GF-D8 (cell line): Measurements from ENCODE around the gene PCBP4.
A peak's percentile ranks its signal among the peaks of the same experiment; 100 is the strongest.
"Not testable (repeated sequence)": the region's sequence is repeated elsewhere in the genome, so short reads cannot be mapped to it uniquely, and the experiment has no call there.

Experiments used
- DNase-seq: peaks from one replicate; lab custom pipeline; 2025; lab: John Stamatoyannopoulos, UW

The PCBP4 gene

DNA sequence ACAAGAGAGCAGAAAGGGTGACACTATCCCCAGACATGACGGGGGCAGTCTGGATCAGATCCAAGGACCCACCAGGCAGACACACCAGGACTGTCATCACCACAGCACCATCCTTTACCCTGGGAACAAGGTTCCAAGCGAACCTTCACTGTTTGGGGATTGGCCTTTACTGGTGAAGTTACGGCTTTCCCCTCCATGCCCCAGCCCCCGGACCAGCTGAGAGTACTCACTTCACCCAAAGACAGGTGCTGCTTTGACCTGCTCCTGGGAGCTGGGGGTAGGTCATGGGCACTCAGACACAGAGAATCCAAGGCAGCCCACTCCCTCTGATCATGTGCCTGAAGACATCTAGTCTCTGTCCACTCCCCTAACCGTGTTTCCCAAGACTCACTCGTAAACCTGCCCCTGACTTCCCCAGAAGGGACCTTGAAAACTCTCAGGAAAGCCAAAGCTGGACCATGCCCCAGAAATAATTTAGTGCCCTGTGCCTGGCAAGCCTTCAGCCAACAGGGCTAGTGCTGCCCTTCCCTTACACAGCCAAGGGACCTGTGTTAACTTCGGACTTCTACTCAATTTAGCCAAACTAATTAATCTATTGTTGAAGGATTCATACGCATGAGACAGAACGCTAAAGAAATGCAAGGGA, 28.4 kb downstream of the PCBP4 start:
- no peak for DNase-seq

DNA sequence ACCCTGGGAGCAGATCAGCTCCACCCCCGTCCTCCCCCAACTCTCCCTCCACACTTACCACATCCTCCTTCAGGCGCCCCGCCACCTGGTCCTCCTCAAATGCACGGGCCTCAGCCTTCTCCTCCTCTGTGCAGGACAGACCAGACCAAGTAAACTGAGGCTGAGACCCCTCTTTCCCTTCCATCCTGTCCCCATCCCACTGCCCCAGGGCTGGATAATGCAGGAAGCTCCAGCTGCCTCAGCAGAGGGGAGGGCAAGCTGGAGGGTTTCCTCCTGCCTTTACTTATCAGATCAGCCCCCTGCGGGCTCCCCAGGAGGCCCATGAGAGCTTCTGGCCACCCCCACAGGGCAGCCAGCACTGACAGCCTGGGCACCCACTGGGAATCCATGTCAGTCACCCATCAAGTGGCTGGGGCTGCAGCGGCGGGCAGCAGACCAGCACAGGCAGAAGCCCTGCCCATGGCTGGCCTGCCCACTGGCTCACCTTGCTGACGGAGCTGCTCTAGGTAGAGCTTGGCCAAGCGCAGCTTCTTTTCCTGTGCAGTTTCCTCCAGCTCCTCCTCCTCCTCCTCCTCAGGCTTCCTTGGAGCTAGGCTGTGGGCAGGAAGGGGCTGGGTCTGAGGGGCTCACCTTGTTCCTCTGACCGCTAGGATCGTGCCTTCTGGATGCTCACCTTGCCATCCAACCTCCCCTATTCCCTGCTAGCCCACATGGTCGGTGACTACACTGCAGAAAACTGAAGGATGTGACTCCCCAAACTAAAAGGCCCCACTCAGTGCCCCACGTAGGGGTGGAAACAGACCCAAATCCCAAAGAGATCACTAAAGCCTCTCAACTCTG, 29.4 kb downstream of the PCBP4 start:
- no peak for DNase-seq

DNA sequence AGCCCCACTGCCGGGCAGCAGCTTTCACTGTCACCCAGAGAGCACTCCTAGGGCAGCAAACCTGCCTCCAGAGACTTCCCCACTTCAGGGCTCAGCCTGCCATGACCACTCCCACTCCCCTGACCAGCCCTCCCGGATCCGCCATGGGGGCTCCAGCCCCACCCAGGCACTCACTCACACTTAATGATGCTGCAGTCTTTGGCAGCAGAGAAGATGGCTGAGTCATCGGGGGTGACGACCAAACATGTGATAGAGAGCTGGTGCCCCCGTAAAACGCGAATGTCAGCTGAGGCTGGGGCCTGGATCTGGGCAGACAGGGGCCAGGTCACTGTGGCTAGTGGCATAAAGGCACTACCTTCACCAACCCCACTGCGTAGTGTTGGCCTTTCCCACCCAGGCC, 30.2 kb downstream of the PCBP4 start:
- no peak for DNase-seq

DNA sequence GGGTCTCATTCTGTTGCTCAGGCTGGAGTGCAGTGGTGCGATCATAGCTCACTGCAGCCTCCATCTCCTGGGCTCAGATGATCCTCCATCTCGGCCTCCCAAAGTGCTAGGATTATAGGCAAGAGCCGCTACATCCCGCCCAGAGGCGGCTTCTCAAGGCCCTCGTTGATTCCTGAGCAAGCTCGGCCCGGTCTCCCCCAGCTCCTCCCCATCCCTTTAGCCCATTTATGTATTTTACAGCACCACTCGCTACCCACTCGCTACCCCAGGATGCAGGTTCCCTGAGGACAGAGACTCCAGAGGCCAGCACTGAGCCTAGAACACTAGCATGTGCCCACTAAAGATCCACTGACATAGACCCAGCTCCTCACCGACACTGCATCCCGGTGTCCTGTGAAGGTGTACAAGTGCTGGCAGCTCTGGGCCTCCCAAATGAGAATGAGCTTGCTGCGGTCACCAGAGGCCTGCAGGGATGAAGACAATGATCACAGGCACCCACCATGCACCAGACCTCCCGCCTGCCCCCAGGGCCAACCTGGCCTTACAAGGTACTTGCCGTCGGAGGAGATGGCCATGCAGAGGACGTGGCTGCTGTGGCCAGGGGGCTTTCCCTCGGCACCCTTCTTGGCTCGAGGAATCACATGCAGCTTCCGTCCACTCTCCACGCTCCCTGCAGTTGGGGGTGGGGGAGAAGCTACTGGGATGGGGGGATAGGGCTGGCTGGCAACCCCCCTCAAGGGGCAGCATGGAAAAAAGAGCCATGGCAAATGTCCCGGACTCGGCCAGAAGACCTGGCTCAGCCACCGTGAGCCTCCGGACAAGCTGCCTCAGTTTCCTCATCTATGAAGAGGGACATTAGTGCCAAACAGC, 31.1 kb downstream of the PCBP4 start:
- DNase-seq, result no peak

DNA sequence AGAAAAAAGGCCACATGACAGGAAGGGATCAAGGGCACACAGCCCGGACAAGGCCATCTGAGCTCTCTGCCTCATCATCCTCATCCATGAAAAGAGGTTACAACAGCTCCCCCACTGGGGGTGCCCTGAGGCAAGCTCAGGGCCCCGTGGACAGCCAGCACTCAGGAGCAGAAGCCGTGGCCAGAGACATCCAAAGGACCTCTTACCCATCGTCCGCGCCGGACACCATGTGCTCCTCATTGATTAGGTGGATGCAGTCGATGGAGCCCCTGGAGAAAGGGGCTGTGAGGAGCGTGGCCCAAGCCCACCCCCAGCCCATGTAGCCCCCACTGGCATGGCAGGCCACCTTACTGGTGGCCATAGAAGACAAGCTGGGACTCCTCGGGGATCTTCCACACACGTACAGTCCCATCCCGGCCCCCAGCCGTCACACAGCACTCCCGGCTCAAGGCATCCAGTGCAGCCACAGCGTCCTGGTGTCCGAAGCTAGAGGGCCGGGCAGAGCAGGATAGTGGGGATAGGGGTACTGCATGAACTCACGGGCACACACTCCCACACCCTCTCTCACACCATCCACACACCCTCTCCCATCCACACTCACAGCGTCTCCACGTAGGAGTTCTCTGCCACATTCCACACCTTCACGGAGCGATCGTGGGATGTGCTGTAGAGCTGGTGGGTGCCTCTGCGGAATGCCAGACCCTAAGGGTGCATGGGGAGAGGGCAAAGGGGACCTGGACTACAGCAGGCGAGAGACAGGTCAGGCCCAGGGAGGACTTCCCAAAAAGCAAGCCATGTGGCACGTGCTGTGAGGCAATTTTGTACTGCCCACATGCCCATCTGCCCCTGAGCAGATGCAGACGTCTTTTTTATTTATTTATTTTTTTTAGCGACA, 32.0 kb downstream of the PCBP4 start:
- DNase-seq, result no peak

DNA sequence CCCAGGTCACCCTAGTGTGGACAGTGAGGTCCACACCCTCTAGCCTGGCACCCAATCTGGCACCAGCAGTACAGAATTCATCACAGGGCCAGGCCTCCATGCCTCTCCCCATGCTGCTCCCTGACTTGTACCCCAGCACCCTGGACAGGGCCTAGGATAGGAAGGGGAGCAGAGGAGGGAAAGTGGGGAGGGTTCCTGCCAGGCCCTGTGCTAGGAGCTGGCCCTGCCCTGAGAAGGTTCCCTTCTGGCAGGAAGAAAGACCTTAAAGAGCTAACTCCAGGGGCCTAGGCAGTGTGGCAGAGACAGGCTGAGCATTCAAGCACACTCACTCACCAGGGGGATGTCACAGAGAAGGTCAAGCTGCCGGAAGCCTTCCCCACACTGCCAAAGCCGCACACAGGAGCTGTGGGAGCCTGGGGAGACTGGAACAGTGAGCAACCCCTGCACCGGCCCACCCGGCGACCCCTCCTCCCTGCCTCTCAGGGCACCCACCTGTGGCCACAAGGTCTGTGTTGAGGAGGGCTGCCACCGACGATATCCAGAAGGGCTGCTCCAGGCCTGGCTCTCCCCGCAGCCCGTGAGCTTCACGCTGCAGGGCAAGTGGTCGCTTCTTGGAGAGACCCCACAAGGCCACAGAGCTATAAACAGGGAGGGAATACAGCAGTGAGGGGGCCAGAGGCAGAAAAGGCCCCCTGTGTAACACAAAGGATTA, 33.0 kb downstream of the PCBP4 start:
- DNase-seq, result no peak

DNA sequence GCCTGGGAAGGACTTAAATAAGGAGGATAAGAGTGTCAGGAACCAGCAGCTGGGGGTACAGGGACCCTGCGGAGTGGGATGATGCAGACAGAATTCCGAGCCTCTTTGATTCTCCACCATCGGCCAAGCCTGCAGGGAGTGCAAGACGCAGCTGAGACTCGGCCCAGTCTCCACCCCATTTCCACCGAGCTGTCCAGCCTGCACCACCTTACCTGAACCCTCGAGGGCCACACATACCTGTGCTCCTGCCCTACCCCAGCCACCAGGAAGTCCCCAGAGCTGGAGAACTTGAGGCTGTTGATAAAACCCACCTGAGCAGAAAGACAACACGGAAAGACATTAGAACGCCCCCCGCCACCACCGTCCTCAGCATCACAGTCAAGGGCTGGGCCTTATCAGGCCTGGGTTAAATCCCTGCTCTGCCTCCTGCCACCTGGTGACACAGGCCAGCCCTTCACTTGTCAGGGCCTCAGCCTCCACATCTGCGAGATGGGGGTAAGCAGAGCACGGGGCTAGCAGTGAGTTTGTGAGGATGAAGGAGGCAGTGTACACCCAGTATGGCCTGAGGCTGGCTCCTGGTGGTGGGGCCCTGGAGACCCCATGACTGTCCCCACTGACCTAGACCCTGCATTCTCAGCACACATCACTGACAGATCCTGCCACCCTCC, 33.6 kb downstream of the PCBP4 start:
- no peak for DNase-seq

DNA sequence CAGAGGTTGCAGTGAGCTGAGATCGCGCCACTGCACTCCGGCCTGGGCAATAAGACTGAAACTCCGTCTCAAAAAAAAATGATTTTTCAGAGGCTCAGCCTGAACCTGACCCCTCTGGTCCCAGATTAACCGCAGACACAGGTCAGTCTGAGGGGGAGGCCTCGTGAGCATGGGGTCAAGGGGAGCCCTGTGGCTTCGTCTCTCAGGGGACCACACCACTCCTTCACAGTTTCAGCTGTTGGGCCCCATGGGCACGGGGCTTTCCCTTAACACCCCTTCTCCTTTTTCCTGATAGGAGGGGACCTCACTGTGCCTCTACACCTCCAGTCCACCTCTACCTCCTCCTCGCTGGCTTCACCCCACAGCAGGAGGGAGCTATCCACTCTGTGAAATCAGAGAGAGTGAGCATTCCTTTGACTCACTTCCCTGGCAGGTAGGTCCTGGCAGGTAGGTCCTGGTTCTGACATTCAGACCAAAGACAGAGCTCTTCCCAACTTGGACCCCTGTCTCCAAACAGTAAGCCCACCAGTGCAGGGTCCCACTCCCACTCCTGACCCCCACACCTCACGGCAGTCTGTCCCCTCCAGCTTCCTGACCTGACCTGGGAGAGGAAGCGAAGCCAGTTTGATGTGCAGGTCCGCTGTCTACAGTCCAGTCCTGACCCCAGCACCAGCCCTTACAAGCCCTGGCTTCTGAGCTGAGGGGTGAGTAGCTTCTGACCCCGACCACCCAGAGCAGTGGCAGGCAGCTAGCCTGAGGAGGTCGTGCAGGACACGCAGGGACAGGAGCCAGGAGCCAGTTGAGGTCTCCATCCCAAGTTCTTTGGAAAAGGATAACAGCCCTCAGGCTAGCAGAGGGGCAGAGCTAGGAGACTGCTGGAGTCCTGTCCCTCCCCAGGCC, 34.5 kb downstream of the PCBP4 start:
- DNase-seq, result no peak

DNA sequence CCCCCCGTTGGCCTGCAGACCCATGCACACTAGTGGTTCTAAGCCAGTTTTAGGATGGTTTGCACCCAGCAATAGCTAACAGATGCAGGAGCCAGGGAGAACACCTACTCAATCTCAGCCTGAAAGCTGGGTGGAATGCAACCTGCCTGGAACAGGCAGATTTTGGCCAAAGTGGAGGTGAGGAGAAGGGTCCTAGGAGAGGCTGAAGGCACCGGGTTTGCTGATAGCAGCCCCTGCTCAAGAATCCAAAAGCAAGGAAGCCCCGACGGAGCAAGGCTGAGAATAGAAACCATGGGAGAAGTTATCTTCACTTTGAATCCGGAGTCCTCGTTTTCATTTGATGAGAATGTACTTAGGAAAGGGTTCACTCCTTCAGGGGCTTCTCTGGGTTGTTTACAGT, 35.5 kb downstream of the PCBP4 start:
- DNase-seq, result no peak

DNA sequence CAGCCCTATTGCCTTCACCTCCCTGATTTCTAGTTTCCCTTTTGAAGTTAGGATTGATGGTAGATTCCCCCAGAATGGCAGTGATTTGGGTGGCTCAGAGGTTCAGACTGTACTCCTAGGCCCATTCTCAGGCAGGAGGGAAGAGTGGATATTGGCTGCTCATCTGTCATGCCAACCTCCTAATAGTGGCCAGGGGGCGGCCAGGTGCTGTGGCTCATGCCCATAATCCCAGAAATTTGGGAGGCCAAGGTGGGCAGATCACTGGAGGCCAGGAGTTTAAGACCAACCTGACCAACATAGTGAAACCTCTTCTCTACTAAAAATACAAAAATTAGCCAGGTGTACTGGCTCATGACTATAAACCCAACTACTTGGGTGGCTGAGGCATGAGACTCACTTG, 36.8 kb downstream of the PCBP4 start:
- no peak for DNase-seq

DNA sequence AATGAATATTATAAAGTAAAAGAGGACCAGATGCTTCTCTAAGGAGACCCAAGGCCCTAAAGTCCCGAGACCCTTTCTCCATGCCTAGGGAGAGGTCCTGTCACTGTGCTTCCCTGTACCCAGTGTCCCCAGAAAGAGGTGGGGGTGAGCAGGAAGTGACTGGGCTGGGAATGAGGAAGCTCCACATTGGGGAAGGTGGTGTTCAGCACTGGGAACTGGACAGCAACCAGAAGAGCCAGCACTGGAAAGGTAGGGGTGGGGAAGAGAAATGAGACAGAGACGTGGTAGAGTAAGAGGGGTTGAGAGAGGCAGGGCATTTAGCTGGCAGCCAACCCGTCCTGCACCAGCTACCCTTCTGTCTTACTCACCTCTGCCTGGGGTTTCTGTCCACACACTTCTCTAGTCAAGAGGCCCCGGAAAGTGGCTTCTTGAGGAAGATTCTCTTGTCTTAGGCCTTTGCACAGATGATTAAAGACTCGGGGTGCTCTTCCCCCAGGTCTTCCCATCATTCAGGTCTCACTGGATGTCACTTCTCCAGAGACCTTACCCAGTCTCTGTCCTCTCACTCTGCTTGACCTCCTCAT, 37.7 kb downstream of the PCBP4 start:
- peak; percentile 8 for DNase-seq

DNA sequence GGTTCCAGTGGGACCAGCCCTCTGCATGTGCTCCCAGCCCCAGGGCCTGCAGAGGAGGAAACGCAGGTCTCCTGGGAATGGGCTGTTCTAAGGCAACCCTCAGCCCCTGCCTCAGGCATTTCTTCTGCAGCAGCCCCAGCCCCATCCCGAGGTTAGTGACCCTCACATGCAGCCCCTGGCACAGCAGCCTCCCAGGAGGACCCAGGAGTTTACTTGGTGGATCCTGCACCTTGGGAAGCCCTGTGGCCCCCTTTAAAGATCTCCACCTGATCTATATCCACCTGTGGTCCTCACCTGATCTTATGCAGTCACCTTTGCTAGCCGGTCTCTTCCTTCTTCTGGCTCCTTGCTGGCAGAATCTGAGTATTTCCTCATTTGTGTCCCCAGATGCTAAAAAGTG, 38.3 kb downstream of the PCBP4 start:
- DNase-seq, result not testable (repeated sequence)

DNA sequence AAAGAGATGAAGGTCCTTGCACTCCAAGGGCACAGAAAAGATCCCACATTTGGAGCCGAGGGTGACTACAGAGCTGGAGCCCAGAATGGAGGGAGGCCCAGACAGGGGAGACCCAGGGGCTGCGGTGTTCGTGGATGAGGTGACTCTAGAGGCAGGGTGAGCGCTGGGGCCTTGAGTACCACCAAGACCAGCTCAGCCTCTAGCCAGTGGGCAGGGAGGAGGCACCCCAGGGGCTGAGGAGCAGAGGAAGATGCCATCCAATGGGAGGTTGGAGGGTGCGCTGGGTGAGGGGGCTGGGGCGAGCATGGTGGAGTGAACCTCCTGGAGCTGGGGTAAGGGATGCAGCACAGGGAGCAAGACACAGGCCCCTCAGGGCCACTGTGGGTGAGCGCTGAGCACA, 38.8 kb downstream of the PCBP4 start:
- DNase-seq, result no peak

DNA sequence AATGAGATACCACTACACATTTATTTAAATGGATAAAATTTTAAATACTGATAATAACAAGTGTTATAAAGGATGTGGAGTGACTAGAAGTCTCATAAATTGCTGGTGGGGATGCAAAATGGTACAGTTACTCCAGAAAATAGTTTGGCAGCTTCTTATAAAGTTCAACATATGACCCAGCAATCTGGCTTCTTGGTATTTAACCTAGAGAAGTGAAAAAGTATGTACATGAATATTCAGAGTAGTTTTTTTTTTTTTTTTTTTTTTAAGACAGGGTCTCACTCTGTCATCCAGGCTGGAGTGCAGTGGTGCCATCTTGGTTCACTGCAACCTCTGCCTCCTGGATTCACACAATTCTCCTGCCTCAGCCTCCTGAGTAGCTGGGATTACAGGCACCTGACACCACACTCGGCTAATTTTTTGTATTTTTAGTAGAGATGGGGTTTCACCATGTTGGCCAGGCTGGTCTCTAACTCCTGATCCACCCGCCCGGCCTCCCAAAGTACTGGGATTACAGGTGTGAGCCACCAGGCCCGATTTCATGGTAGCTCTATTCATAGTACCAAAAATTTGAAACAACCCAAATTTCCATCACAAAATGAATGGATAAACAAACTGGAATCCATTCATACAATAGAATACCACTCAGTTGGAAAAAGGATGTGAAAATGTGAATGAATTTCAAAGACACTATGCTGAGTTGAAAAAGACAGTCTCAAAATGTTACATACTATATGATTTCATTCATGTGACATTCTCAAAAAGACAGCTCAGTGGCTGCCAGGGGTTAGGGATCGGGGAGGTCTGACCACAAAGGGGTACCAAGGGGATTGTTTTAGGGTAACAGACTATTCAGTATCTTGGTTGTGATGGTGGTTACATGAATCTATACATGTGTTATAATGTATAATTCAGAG, 39.9 kb downstream of the PCBP4 start:
- no peak for DNase-seq

DNA sequence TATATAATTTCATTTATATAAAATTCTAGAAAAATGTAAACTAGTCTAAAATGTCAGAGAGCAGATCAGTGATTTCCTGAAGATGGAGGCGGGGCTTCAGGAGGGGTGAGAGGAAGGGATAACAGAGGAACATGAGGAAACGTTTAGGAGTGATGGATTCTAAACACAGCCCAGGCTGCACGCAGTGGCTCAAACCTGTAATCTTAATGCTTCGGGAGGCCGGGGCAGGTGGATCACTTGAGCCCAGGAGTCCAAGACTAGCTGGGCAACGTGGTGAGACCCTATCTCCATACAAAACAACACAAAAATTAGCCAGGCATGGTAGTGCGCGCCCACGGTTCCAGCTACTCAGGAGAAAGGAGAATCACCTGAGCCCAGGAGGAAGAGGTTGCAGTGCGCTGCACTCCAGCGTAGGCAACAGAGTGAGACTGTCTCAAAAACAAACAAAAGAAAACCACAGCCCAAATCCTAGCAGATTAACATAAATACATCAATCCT, 46.1 kb downstream of the PCBP4 start:
- DNase-seq, result no peak

DNA sequence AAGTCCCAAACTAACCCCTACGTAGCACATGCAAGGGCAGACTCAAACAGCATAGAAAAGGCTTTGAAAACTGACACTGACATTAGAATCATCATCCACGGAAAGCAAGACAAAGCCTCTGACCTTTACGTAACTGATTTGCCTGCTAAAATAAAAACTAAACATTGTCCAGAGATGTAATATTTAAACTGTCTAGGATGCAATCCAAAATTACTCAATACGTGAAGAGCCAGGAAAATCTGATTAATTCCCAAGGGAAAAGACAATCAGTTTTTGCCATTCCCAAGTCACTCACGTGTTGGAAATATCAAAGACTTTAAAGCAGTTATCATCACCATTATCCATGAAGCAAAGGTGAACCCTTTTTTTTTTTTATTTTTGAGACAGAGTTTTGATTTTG, 50.8 kb downstream of the PCBP4 start:
- DNase-seq, result no peak

DNA sequence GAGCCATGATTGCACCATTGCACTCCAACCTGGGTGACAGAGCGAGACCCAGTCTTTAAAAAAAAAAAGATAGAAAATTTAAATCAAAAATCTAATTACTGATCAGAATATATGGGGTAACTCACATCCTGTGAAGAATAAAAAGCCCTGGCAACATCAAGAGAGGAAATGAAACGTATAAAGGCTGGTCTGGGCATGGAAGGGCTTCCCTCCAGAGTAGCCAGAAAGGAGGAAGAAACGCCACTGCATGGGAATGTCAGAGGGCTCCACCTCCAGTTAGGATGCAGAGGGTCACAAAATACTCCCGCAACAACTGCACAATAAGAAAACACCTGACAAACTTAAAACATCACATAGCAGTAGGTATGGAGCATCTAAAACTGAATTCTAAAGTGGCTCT, 59.2 kb downstream of the PCBP4 start:
- DNase-seq, result no peak
